Panc1 (cell line): ENCODE measurements around the gene HMGCS2.

Experiments
- POLR2AphosphoS5 ChIP-seq: IDR thresholded peaks from 2 replicates; pipeline ENCODE4 v1.6.1; 2012; ENCODE audit warnings: mild to moderate bottlenecking, low read depth, low read length, moderate library complexity
- REST ChIP-seq, 2 experiments: IDR thresholded peaks; 2 replicates each; pipeline ENCODE4 v1.6.1; 2011 to 2012; ENCODE audit warnings: low read depth in 2 of 2, control low read depth in 1 of 2, low read length in 1 of 2, mild to moderate bottlenecking in 1 of 2, moderate library complexity in 1 of 2; ENCODE audit not compliant: insufficient read depth in 1 of 2

GRCh38 chr1:119790451-119791198, 21.9 kb upstream of the HMGCS2 start:
- no peak for TF ChIP-seq REST (IDR thresholded peaks at IDR 0.05; ENCODE audit: insufficient read depth in 1 of 2, low read depth in 2 of 2, low read length in 1 of 2)
- no peak for TF ChIP-seq POLR2AphosphoS5
